ENCODE measurements around the gene NRIP1.

NRIP1 gene

DNA sequence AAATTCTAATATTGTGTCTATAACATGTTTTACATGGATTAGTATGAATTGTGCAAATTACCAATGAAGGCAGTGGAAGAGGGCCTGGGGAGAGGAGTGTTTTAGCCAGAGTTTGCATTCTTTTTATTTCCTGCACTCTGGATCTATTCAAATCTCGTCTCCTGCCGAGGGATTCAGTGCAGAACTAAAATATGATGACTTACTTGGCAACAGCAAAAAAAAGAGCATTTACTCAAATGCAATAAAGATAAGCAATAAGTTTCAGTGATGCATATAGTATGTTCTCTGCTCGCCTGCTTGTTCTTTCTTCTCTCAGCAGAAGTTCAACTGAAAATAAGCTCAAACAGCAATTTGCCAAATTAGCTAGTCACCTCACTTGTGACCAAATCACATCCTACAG is 33.4 kb upstream of the NRIP1 start:
- no peak for TF ChIP-seq CTCF (IDR thresholded peaks at IDR 0.05; ENCODE audit: insufficient read depth, low read length, poor library complexity, severe bottlenecking)
- no peaks in the 10 kb centered on the region for H3K36me3 ChIP-seq (ENCODE audit: control insufficient read depth, insufficient read depth, low read length)
- no peaks in the 10 kb centered on the region for H3K27me3 ChIP-seq (replicated peaks; ENCODE audit: control insufficient read depth, insufficient read depth, low read length)
- DNase-seq (ENCODE audit: extremely low read depth, insufficient read length): no peak
- no peak overlapping the region for H3K4me3 ChIP-seq (replicated peaks; ENCODE audit: low read depth, low read length)

DNA sequence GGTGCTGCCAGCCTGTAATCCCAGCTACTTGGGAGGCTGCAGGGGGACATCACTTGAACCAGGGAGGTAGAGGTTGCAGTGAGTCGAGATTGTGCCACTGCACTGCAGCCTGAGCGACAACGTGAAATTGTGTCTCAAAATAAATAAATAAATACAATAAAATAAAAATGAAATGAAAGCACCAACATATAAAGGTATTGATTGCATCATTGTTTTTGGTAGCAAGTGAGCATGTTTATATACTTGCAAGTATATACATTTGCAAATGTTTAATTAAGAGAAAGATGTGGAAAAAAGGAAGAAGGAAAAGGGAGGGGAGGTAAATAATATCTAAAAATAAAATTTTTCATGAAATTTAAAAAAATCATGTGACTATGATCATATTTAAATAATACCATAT is 32.8 kb upstream of the NRIP1 start:
- Histone ChIP-seq H3K36me3 (ENCODE audit: control insufficient read depth, insufficient read depth, low read length) (no peaks in the 10 kb centered on the region), H3K27me3 (replicated peaks; ENCODE audit: control insufficient read depth, insufficient read depth, low read length) (no peaks in the 10 kb centered on the region), H3K4me3 (replicated peaks; ENCODE audit: low read depth, low read length) (no peak overlapping the region)
- no peak for TF ChIP-seq CTCF (IDR thresholded peaks at IDR 0.05; ENCODE audit: insufficient read depth, low read length, poor library complexity, severe bottlenecking)
- no peak for DNase-seq (ENCODE audit: extremely low read depth, insufficient read length)

DNA sequence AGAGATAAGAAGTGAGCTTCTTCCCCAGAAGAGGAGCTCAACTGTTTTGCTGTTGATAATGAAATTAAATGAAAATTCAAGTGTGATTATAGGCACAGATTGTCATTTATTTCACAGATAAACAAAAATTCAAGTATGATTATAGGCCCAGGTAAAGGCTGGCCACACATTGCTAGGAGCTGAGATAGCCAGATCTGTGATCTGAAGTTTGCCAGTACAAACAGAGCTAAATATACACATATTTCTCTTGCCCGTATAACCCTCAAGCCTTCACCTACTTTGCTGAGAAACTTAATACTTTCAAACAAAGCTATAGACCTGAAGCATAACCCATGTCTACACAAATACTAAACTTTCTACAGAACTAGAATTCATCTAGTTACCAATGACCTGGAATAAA is 31.3 kb upstream of the NRIP1 start:
- TF ChIP-seq CTCF (IDR thresholded peaks at IDR 0.05; ENCODE audit: insufficient read depth, low read length, poor library complexity, severe bottlenecking): no peak
- DNase-seq (ENCODE audit: extremely low read depth, insufficient read length): no peak
- Histone ChIP-seq H3K4me3 (replicated peaks; ENCODE audit: low read depth, low read length) (no peak overlapping the region), H3K27me3 (replicated peaks; ENCODE audit: control insufficient read depth, insufficient read depth, low read length) (no peaks in the 10 kb centered on the region), H3K36me3 (ENCODE audit: control insufficient read depth, insufficient read depth, low read length) (no peaks in the 10 kb centered on the region)

DNA sequence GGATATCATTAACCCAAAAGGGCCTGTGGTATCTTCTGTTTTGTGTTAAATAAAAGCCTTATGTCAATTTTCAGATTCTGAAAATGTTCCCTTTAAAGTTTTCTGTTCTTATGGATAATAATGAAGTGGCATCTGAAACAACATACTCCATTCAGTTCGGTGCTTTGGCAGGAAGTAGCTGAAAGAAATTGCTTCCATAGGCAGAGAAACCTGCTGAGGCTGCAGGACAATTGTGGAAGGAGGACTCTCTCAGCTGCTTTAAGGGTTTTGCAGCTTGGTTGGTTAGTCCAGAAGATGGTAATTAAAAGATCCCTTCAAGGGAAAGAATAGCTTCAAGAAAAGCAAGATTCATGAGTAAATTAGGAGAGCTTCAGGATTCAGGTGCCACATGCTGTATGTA is 30.5 kb upstream of the NRIP1 start:
- no peak for TF ChIP-seq CTCF (IDR thresholded peaks at IDR 0.05; ENCODE audit: insufficient read depth, low read length, poor library complexity, severe bottlenecking)
- no peak for DNase-seq (ENCODE audit: extremely low read depth, insufficient read length)
- Histone ChIP-seq H3K27me3 (replicated peaks; ENCODE audit: control insufficient read depth, insufficient read depth, low read length) (no peaks in the 10 kb centered on the region), H3K36me3 (ENCODE audit: control insufficient read depth, insufficient read depth, low read length) (no peaks in the 10 kb centered on the region), H3K4me3 (replicated peaks; ENCODE audit: low read depth, low read length) (no peak overlapping the region)

DNA sequence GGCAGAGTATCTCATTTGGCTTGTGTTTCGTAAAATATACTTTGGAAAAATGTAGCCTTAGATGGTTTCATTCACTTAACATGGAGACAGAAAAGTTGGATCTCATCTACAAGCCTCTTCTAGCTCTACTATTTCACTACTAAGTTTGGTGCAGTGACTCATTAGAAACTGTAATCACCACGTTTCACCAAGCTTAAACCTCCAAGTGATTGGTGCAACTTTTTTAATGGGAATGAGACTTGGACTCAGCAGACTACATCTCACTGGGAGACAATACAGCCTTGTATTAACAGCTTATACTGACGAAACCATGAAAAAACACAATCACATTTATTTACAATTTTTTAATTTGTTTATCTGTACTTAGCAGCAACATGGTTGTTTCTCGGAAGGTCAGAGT is 29.9 kb upstream of the NRIP1 start:
- H3K4me3 ChIP-seq (replicated peaks; ENCODE audit: low read depth, low read length): no peak overlapping the region
- no peak for DNase-seq (ENCODE audit: extremely low read depth, insufficient read length)
- no peak for TF ChIP-seq CTCF (IDR thresholded peaks at IDR 0.05; ENCODE audit: insufficient read depth, low read length, poor library complexity, severe bottlenecking)
- H3K27me3 ChIP-seq (replicated peaks; ENCODE audit: control insufficient read depth, insufficient read depth, low read length): no peaks in the 10 kb centered on the region
- no peaks in the 10 kb centered on the region for H3K36me3 ChIP-seq (ENCODE audit: control insufficient read depth, insufficient read depth, low read length)

GRCh38 chr21:15093216-15093615 is 28.4 kb upstream of the NRIP1 start:
- no peak for DNase-seq (ENCODE audit: extremely low read depth, insufficient read length)
- H3K36me3 ChIP-seq (ENCODE audit: control insufficient read depth, insufficient read depth, low read length): no peaks in the 10 kb centered on the region
- TF ChIP-seq CTCF (IDR thresholded peaks at IDR 0.05; ENCODE audit: insufficient read depth, low read length, poor library complexity, severe bottlenecking): no peak
- H3K4me3 ChIP-seq (replicated peaks; ENCODE audit: low read depth, low read length): no peak overlapping the region
- no peaks in the 10 kb centered on the region for H3K27me3 ChIP-seq (replicated peaks; ENCODE audit: control insufficient read depth, insufficient read depth, low read length)
